Fibroblast of skin of right biceps (primary cell): ENCODE measurements around the gene PHACTR1.
"Not testable (repeated sequence)": the region's sequence is repeated elsewhere in the genome, so short reads cannot be mapped to it uniquely, and the experiment has no call there.

Experiments
- DNase-seq: peaks from one replicate; pipeline ENCODE4 v3.0.0-alpha.2; 2013

PHACTR1 gene

DNA sequence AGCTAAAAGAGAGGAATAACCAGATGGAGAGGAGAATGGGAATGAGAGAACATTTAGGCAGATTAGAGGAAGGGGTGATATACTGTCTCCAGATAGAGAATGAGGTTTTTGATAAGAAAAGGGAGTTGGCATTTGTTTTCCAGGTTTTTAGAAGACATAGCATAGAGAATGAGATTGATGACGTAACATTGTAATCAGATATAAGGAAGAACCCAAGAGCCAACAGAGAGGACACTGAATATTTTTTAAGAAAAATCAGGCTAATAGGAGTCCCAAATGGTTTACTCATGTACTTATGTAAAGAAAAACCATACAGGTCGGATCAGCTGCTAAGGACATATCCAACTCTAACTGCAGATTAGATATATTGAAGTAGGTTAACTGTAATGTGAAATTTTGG lies 498.8 kb downstream of the PHACTR1 start:
- no peak for DNase-seq

DNA sequence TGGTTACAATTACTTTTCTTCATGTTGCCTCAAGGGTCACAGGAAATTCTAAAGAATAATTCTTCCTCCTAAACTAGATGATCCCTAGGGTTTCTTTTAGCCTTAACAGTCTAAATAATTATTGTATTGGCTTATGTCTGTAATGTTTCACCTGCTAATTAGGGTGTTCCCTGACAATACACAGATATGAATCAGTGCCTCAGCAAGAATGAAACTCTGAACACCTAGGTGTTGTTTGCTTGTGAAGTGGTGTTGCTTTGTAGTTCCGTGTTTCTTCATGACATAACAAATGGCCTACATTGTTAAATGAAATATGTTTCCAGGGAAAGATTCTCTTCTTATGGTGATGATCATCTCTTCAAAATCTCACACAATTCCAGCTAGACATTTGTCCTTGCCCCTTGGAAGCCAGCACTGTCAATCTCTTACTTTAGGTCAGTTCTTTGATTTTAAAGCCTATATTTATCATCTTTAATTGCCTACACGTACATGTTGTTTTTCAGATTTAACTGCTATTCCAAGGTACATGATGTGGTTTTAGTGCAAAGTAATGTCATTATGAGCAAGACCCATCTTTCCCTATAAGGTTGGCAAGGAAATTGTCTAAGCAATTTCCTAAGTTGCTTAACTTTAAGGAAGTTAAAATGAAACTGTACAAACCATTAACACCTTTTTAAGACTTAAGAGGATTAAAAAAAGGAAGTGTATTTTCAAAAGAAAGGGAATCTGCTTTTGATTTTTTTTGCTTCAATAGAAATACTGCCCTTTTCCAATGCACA lies 499.9 kb downstream of the PHACTR1 start:
- no peak for DNase-seq

DNA sequence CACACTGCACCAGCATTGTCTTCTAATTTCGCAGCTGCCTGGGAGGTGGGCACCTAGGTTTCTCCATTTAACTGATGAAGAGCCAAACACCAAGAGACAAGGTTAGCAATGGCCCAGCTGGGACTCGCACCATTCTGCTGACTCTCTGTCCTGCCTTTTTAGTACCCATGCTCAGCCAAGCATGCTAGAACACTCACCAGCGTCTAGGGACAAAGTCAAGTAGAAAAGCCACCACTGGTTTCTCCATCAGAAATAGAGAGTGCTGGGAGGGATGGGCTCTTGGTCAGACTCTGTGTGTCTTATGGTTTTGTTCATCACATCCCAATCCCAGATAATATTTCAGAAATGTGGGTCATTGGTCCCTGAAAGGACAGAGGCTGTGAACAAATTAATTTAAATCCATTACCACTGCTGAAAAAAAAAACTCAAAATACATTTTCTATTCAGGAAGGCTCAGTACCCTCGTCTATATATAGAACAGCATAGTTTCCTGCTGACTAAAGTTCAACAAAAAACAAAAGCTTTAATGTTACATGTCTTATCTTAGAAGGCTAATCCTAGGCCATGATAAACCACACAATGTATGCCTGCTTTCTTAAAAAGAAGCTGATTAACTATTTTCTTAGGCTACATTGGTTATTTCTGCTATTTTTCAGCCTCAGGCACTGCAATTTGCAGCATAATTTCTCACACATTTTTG lies 500.8 kb downstream of the PHACTR1 start:
- DNase-seq = peak; percentile 63

DNA sequence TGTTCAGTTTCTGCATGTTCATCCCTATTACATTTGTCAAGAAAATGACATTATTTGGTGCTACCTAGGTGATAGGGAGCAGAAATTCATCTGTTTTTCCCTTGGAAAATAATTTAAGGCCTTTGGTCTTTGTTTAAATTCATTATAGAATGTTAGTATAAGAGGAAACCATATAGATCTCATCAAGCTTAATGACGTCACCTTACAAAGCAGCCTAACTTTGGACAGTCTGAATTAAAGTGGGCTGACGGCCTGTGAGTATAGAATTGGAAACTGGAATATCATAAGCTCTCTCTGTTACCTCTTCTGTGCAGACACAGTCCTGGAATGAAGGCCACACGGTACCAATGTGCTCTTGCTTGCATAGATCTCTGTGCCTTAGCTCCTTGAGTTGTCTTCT lies 503.7 kb downstream of the PHACTR1 start:
- no peak for DNase-seq

DNA sequence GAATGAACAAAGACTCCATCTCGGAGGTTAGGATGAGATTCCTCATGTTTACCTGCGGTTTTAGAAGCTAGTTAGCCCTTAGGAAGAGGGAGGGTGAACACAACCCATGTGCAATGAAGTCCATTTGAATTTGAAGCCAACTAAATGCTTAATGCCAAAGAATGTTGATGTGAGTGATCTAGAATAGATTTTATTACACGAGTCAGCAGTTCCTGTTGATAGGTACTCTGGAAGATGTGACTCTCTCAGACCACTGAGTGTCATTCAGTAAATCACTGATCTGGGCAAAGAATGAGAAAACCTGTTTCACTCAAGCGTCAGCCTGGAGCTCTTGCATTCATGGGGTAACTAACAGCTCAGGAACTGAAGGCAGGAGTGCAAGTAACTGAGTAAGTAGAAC lies 505.5 kb downstream of the PHACTR1 start:
- DNase-seq = no peak

DNA sequence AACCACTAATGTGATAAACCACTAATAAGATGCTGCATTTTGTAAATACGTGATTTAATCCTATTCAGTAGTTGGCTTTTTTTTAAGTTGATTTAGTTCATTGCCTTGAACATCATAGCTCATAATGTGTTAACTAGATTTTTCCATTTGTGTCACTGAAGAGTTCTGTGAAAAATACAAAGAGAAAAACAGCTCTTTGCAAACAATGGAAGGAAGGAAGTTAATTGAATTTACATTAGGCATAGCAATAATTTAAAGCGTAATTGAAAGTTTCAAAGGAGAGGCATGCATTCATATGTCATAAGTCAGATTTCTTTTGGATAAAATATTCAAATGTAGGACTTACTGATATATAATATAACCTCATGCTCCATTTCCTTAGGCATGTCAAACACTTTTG lies 509.5 kb downstream of the PHACTR1 start:
- no peak for DNase-seq

DNA sequence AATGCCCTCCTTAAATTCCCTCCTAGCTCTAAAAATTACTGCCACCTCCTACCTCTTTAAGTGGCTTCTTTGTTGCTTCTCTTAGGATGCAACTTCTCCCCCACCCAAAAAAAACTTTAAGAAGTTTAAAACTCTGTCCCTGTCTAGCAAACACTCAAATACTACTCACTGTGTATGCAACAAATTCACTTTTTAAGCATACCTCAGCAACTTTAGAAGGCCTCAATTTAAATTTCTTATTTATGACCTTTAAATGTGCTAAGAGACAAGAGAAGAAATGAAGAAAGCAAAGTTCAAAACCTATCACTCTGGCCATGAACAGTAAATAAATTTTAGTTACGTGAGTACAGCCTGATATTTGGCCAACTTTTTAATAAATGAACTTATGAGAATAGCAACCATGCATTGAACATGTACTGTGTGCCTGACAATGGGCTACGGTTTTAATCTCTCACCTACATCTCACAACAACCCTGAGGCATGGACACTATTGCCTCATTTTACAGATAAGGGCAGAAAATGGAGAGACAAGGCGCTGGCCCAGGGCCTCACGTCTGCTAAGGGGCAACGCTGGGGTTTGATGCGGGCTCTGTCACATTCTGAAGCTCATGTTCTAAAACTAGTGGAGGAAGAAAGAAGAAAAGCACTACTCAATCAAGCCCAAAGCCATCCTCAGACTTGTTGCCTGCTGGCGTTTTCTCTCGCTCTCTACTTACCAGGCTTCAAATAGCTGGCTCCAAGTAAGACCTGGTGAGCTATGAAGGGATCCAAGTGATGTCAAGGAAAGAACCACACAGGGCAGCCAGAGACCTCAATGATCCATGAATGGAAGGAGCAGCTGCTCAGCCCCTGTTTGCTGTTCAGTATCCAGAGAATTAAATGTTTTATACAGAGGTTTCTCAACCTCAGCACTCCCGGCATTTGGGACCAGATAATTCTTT lies 512.0 kb downstream of the PHACTR1 start:
- no peak for DNase-seq

DNA sequence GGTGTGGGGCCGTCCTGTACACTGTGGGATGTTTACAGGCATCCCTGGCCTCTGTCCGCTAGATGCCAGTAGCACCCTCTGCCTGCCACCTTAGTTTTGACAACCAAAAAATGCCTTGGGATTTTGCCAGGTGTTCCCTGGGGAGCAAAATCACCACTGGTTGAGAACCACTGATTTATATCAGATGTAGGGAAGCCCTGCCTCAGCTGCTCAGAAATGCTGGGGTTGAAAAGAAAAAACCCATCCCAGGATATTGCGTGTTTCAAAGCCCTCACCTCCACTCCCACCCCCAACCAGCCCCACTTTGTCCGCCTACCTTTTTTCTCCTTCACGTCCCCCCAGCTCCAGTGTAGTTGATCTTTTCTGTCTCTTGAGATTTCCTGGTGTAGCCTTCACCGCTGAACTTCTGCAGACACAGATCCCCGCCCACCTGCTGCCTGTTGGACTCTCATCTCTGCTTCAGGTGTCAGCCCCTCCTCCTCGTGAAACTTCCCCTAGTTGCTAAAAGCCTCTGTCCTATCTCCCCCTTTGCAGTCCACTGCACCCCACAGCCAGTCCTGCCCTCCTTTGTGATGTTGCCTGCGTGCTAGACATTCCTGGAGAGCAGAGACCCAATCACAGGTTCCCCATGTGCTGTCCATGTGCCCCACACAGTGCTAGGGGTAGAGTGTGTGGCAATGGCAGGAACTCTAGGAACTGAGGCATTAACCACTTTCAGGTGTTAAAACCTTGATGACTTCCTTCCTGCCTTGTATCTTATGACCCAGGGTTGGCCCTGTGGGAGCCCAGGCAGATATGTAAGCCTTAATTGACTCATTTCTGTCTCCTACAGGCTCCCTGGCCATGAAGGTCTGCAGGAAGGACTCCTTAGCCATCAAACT lies 512.9 kb downstream of the PHACTR1 start:
- DNase-seq = peak; percentile 43

DNA sequence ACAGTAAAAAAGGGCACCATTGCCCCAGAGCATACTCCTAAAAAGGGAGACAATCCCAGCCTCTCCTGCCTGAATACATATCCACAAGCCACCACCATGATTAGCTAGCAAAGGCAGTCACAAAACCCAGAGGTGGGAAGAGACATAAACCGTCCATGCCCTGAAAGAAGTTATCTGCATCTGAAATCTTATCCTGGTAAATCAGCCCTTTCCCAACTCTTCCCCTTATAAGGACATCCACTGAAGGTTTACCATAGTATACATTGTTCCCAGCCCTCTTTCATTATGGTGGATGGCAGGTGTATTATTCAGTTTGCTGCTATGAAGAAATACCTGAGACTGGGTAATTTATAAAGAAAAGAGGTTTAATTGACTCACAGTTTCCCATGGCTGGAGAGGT lies 516.5 kb downstream of the PHACTR1 start:
- no peak for DNase-seq

DNA sequence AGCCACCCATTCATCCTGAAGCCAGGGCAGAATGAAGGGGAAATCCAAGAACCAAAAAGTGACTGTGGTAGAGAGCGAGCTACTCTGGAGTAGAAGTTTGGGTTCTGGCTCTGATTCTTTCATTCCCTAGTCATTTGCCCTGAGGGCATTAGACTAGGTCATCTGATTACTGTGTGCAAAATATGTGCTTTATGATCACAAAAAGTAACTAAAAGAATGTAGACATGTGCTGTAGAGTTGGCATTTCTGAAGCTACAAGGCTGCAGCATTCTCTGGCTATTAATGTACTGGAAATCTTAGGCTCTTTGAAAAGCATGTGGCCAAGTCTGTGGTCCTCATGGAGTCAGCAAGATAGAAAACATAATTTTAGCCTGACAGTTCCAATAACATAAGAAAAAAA lies 517.6 kb downstream of the PHACTR1 start:
- peak; percentile 46 for DNase-seq

DNA sequence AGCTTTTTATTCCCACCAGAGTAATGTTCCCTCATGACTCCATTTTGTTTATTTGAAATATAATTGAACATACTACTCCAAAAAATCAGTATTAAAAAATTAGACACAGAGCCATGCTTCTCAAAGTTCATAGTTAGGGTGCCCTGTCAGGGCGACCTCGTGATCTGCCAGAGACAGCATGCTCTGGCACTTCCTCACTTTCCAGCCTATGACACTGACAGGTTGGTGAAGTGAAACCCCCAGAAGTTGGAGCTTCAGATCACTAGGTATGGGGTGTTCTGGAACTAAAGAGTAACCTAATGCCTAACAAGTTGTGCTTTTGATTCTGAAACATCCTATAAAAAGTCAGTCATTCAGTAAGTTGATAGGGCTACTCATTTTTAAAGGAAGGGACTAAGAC lies 518.8 kb downstream of the PHACTR1 start:
- no peak for DNase-seq

DNA sequence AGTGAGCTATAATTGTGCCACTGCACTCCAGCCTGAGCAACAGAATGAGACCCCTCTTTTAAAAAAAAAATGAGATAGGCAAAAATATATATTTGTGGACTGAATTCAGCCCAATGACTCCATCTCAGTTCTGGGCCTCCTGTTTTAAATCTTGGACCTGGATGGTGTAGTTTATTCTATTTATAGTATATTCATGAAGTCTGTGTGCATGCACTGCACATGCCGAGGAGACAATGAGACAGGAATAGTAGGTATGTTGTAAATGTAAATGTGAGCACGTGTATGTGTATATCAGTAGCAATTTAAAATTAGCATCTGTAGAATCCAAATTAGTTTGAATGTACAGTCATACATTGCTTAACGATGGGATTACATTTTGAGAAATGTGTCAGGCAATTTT lies 520.8 kb downstream of the PHACTR1 start:
- DNase-seq = no peak

DNA sequence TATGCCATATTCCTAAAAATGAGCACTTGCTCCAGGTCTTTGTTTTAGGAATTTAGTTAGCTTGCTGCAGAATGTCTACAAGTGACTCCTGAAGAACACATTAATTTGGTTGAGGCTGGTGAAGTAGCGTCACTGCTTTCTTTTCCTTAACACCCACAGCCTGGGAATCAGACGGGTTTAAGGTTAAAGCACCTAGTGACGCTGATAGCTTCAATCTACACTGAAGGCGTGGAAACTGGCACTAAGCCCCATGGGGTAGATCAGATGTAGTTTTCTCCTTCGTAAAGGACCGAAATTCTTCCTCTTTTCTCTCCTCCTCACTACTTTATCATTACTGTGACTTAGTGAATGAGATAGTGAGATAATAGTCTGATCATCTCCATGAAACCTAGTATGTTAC lies 521.5 kb downstream of the PHACTR1 start:
- no peak for DNase-seq

DNA sequence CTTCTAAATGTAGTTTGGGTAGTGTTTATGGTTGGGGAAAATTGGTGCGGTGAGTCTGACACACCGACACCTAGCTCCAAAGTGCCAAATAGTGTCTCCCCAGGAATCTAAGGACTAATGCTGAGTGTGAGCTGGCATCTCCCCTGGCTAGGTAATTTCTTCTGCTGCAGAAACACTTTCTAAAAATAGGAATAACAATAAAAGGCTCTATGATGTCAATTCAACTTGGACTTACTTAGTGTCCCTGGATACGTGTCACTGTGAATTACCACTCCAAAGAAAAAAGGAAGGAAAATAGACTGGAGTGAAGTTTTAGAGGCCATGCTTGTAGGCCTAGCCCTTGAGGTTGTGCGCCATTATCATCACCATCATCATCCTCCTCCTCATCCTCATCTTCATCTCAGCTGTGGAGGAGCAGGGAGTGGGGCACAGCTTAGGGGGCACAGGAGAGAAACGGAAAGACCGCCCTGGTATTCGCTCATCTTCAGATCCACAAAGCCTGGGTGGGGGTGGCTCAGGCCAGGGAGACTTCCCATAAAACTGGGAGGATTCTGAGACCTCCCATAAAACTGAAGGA lies 522.2 kb downstream of the PHACTR1 start:
- DNase-seq = no peak

DNA sequence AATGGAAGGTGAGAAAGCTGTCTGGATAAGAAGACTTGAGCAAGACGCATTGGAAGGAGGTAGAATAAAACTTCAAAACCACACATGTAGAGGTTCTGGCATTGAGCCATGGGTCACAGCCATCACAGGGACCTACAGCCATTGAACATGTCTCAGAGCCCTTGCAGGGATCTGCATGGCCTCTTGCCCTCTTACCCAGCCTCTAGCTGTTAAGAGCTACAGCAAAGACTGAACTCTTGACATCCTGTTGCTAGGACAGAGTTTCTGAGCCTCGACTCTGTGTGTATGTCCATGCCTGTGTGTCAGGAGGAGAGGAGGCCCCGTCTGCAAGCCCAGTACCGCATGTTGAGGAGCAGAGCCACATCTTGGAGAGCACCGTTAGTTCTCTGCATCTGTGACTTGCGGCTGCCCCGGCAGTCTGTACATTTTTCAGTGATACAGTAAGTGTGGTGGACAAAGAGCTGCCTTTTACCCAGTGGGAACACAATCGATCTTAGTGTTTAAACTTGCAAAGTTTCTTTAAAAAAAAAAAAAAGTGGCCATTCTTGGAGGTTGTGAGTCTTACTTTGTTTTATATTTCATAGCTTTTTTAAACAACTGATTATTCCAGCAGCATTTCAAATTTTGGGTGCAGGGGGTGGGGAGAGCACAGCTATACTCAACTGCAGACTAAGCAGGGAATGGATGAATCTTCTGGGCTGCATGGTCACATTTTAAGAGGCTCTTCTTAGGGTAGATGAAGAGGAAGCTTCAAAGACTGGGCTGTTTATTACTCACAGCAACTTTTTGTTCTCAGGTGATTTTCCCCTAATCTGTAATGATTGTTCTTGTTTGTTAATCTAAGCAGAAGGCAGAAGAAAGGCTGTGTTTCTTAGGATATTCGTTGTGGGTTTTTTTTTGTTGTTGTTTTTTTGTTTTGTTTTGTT lies 523.2 kb downstream of the PHACTR1 start:
- DNase-seq = no peak

DNA sequence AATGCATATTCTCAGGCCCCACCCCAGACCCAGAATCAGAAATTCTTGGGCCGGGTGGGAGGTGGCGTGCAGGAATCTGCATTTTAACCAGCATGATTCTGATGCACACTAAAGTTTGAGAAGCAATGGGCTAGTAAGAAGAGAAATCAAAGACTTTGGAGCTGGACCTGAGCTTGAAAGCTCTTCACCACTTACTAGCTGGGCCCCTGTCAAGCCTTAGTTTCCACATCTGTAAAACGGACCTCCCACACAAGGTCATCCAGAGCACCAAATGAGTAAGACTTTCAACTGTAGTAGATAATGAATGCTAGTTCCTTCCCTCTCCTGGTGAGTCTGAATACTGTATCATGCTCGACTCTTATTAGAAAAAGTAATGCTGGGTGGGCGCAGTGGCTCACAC lies 524.8 kb downstream of the PHACTR1 start:
- DNase-seq = no peak

DNA sequence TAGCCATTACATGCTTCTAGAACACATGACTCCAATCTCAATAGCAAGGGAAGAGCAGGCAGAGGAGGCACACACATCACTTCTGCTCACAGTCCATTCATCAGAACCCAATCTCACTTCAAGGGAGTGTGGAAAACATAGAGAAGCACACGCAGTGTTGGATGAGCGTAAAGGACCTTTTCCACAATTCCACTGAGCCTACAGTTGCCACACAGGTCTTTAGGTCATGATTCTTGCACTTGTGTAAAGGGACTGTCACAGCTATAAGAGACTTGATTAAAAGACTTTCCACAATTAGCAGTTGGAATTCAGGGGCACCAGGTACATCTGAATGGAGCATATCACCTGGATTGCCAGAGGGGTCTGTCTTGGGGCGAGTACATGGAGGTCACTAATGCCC lies 525.6 kb downstream of the PHACTR1 start:
- no peak for DNase-seq

DNA sequence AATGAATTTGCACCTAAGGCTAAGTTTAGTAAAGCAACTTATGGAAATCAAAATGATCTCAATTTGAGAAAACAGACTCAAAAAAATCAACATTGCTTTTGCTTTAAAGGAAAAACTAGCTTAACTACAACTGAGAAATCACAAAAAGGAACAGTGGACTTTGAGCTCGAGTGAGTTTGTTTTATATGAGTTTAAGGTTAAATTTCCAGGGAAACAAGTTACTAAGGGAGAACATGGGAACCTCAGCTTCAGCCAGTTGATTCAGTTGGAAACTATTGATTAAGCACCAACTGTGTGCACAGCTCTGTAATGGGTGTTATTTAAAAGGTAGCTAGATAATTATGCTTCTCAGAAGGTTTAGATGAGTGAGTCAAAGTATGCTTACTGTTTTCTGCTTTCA lies 526.0 kb downstream of the PHACTR1 start:
- DNase-seq = no peak

DNA sequence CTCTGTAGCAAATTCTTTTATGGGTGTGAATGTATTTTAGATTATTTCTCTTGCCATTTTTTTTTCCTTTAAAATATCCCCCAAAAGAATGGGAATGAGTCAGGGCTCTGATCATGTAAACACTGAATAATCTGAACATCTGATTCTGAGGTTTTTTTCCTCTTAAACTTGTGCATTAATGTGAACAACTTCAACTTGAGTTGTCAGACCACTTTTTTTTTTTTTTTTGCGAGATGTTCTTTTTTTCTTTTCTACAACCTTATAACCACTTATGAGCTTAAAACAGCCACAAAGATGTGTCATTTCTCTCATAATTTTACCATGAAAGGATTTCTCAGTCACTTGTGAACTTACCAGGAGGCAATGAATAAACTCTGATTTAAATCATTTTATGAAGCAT lies 526.5 kb downstream of the PHACTR1 start:
- peak; percentile 34 for DNase-seq

DNA sequence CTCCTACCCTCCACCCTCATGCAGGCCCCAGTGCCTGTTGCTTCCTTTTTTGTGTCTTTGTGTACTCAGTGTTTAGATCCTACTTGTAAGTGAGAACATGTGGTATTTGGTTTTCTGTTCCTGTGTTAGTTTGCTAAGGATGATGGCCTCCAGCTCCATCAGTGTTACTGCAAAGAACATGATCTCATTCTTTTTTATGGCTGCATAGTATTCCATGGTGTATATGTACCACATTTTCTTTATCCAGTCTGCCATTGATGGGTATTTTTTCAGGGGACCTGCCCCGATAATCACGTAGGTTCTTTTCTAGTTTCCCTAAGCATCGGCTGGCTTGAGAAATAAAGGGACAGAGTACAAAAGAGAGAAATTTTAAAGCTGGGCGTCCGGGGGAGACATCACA lies 527.2 kb downstream of the PHACTR1 start:
- DNase-seq = not testable (repeated sequence)

DNA sequence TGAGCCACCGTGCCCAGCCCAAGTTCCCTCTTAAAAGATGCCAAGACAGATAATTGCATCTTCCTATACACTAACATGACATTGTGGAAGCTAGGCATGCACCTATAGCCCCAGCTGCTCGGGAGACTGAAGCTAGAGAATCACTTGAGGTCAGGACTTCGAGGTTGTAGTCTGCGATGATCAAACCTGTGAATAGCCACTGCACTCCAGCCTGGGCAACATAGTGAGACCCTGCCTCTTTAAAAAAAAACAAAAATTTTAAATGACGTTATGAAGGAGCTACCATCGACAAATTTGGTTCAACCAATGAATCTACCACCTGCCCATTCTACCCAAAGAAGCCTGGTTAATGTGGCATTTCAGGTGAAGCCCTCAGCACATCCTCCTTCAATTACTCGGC lies 531.1 kb downstream of the PHACTR1 start:
- DNase-seq = no peak
